Hepatocyte (in vitro differentiated cells): ENCODE measurements around the gene CCDC159.

Experiments
- CTCF ChIP-seq: fragments of 200-600 bp; sonication (generic); IDR thresholded peaks from 2 replicates; pipeline ENCODE4 v1.5.1; 2016; ENCODE audit warnings: antibody characterized with exemption, mild to moderate bottlenecking; ENCODE audit not compliant: poor library complexity
- EZH2 ChIP-seq: fragments of 200-600 bp; sonication (generic); IDR thresholded peaks from 2 replicates; pipeline ENCODE4 v1.6.1; 2016; ENCODE audit warnings: antibody characterized with exemption, mild to moderate bottlenecking, borderline replicate concordance

- TF ChIP-seq CTCF (no peak), EZH2 (no peak)
Measured at GRCh38 chr19:11373166-11373884, 27.0 kb downstream of the CCDC159 start.
